Neural progenitor cell (in vitro differentiated cells): ENCODE results near the gene NEDD4L. TPM values are rescaled to one million over a fixed set of nuclear protein-coding genes. Genes with fewer than 3 reads are reported as not detected.

ENCODE experiments used
- DNase-seq: peaks from one replicate; pipeline ENCODE4 v3.0.0-alpha.2; 2016; ENCODE audit warnings: low spot score
- H2AFZ ChIP-seq: fragments of 200-600 bp; sonication (generic); replicated peaks from 2 replicates; pipeline ENCODE4 v1.6.1; 2016; ENCODE audit warnings: antibody characterized with exemption
- H3F3A ChIP-seq: fragments of 200-600 bp; sonication (generic); 2 replicates; pipeline ENCODE4 v1.6.1; 2016; ENCODE audit warnings: antibody characterized with exemption, low read depth
- H3K27ac ChIP-seq: fragments of 200-600 bp; sonication (generic); 2 replicates; pipeline ENCODE4 v1.5.1; 2016; ENCODE audit warnings: mild to moderate bottlenecking
- H3K27me3 ChIP-seq: fragments of 200-600 bp; sonication (generic); 2 replicates; pipeline ENCODE4 v1.6.1; 2016; ENCODE audit warnings: mild to moderate bottlenecking, moderate library complexity
- H3K36me3 ChIP-seq: fragments of 200-600 bp; sonication (generic); 2 replicates; pipeline ENCODE4 v1.5.1; 2016
- H3K4me1 ChIP-seq: fragments of 200-600 bp; sonication (generic); 2 replicates; pipeline ENCODE4 v1.6.1; 2016; ENCODE audit warnings: mixed run types
- H3K4me2 ChIP-seq: fragments of 200-600 bp; sonication (generic); 2 replicates; pipeline ENCODE4 v1.6.1; 2016
- H3K4me3 ChIP-seq: fragments of 200-600 bp; sonication (generic); 2 replicates; pipeline ENCODE4 v1.5.1; 2016
- H3K79me2 ChIP-seq: fragments of 200-600 bp; sonication (generic); 2 replicates; pipeline ENCODE4 v1.6.1; 2016; ENCODE audit warnings: low read depth
- H3K9ac ChIP-seq: fragments of 200-600 bp; sonication (generic); 2 replicates; pipeline ENCODE4 v1.6.1; 2016
- H3K9me3 ChIP-seq: fragments of 200-600 bp; sonication (generic); 2 replicates; pipeline ENCODE4 v1.5.1; 2016; ENCODE audit warnings: low read depth
- H4K20me1 ChIP-seq: fragments of 200-600 bp; sonication (generic); 2 replicates; pipeline ENCODE4 v1.6.1; 2016; ENCODE audit warnings: low read depth
- H3K27ac Mint-ChIP-seq: 3 replicates; pipeline ENCODE4 v1.8.0; 2021; ENCODE audit warnings: mixed read lengths
- H3K27me3 Mint-ChIP-seq: 2 replicates; pipeline ENCODE4 v1.8.0; 2022; ENCODE audit warnings: low read depth, mild to moderate bottlenecking, inconsistent platforms, moderate library complexity, mixed read lengths; ENCODE audit not compliant: insufficient read depth
- H3K36me3 Mint-ChIP-seq: 3 replicates; pipeline ENCODE4 v1.8.0; 2021; ENCODE audit warnings: mixed read lengths
- H3K4me1 Mint-ChIP-seq: 3 replicates; pipeline ENCODE4 v1.8.0; 2021; ENCODE audit warnings: mixed read lengths
- H3K4me3 Mint-ChIP-seq: 3 replicates; pipeline ENCODE4 v1.8.0; 2021; ENCODE audit warnings: mild to moderate bottlenecking, moderate library complexity, mixed read lengths
- H3K9me3 Mint-ChIP-seq: 3 replicates; pipeline ENCODE4 v1.8.0; 2020; ENCODE audit warnings: mixed read lengths
- CTCF ChIP-seq: fragments of 200-600 bp; sonication (generic); IDR thresholded peaks from 2 replicates; pipeline ENCODE4 v1.5.1; 2017; ENCODE audit warnings: antibody characterized with exemption, mild to moderate bottlenecking
- EZH2 ChIP-seq: fragments of 200-600 bp; sonication (generic); IDR thresholded peaks from 2 replicates; pipeline ENCODE4 v1.6.1; 2017; ENCODE audit warnings: antibody characterized with exemption, mild to moderate bottlenecking, moderate library complexity
- EZH2phosphoT487 ChIP-seq: fragments of 200-600 bp; sonication (generic); IDR thresholded peaks from 2 replicates; pipeline ENCODE4 v1.6.1; 2017; ENCODE audit warnings: antibody characterized with exemption
- total RNA-seq: library from RNA; depleted of rRNA; stranded (reverse); fragments of >200 nt; gene quantifications from 2 replicates; pipeline ENCODE4 v1.2.3, GENCODE V29; 2015; ENCODE audit warnings: low replicate concordance

NEDD4L gene
- total RNA-seq, 1 donor from 2014 or later: 55.5 TPM

GRCh38 chr18:58205443-58206160, 161.6 kb downstream of the NEDD4L start:
- no peaks in the 10 kb centered on the region for H3K36me3 ChIP-seq
- Mint-ChIP-seq H3K9me3 (no peaks in the 10 kb centered on the region), H3K27ac (no peak overlapping the region), H3K4me3 (no peak overlapping the region), H3K4me1 (peaks cover 16% of the 10 kb centered on the region), H3K27me3 (peaks cover 2% of the 10 kb centered on the region), H3K36me3 (no peaks in the 10 kb centered on the region)
- H3K27ac ChIP-seq: no peak overlapping the region
- H3K9me3 ChIP-seq: no peaks in the 10 kb centered on the region
- H3K79me2 ChIP-seq: peaks cover 17% of the 10 kb centered on the region
- no peak for DNase-seq
- no peak overlapping the region for H2AFZ ChIP-seq
- peaks cover 20% of the 10 kb centered on the region for H3K4me1 ChIP-seq
- peaks cover 8% of the 10 kb centered on the region for H3F3A ChIP-seq
- H4K20me1 ChIP-seq: peaks cover 15% of the 10 kb centered on the region
- H3K27me3 ChIP-seq: no peaks in the 10 kb centered on the region
- no peak overlapping the region for H3K9ac ChIP-seq
- H3K4me2 ChIP-seq: no peak overlapping the region
- no peak for TF ChIP-seq CTCF
- no peak for TF ChIP-seq EZH2
- no peak overlapping the region for H3K4me3 ChIP-seq

GRCh38 chr18:58207520-58208152, 163.6 kb downstream of the NEDD4L start:
- Histone ChIP-seq H3K4me2 (no peak overlapping the region), H3K27me3 (no peaks in the 10 kb centered on the region), H4K20me1 (peaks cover 4% of the 10 kb centered on the region), H3K36me3 (no peaks in the 10 kb centered on the region), H3K9ac (no peak overlapping the region), H3K27ac (no peak overlapping the region), H3K79me2 (peaks cover 13% of the 10 kb centered on the region), H3F3A (peaks cover 5% of the 10 kb centered on the region), H3K4me1 (peaks cover 9% of the 10 kb centered on the region), H2AFZ (no peak overlapping the region), H3K9me3 (no peaks in the 10 kb centered on the region), H3K4me3 (no peak overlapping the region)
- no peak overlapping the region for H3K27ac Mint-ChIP-seq
- H3K9me3 Mint-ChIP-seq: no peaks in the 10 kb centered on the region
- DNase-seq: no peak
- H3K4me1 Mint-ChIP-seq: peaks cover 16% of the 10 kb centered on the region
- H3K27me3 Mint-ChIP-seq: peaks cover 2% of the 10 kb centered on the region
- H3K4me3 Mint-ChIP-seq: no peak overlapping the region
- no peaks in the 10 kb centered on the region for H3K36me3 Mint-ChIP-seq
- TF ChIP-seq EZH2: no peak
- TF ChIP-seq EZH2phosphoT487: no peak
- TF ChIP-seq CTCF: no peak

- no peaks in the 10 kb centered on the region for H3K36me3 Mint-ChIP-seq
- Histone ChIP-seq H3K79me2 (peaks cover 7% of the 10 kb centered on the region), H3K27me3 (no peaks in the 10 kb centered on the region), H3K9me3 (no peaks in the 10 kb centered on the region), H3K4me2 (no peak overlapping the region), H3K9ac (no peak overlapping the region), H3K36me3 (no peaks in the 10 kb centered on the region), H3K27ac (no peak overlapping the region), H3K4me3 (no peak overlapping the region), H4K20me1 (peaks cover 3% of the 10 kb centered on the region), H2AFZ (no peak overlapping the region), H3F3A (peaks cover 5% of the 10 kb centered on the region), H3K4me1 (peaks cover 7% of the 10 kb centered on the region)
- DNase-seq: no peak
- H3K27me3 Mint-ChIP-seq: peaks cover 2% of the 10 kb centered on the region
- H3K27ac Mint-ChIP-seq: peak overlapping the region; percentile 25
- TF ChIP-seq EZH2phosphoT487 (no peak), EZH2 (no peak), CTCF (no peak)
- peaks cover 16% of the 10 kb centered on the region for H3K4me1 Mint-ChIP-seq
- H3K9me3 Mint-ChIP-seq: no peaks in the 10 kb centered on the region
- no peak overlapping the region for H3K4me3 Mint-ChIP-seq
Measured at GRCh38 chr18:58208207-58208932, 164.3 kb downstream of the NEDD4L start.
